NT2/D1 (cell line): Measurements from ENCODE around the gene ABR.

ENCODE experiments used
- SUZ12 ChIP-seq: IDR thresholded peaks from 2 replicates; pipeline ENCODE4 v1.6.1; 2011; ENCODE audit not compliant: insufficient read length, insufficient read depth; ENCODE audit errors: extremely low read depth
- YY1 ChIP-seq: IDR thresholded peaks from 2 replicates; pipeline ENCODE4 v1.6.1; 2011; ENCODE audit not compliant: insufficient read length, insufficient read depth
- ZNF274 ChIP-seq: IDR thresholded peaks from 2 replicates; pipeline ENCODE4 v1.6.1; 2011; ENCODE audit warnings: mild to moderate bottlenecking, low read depth, low read length

GRCh38 chr17:1123393-1123831 is 56.4 kb downstream of the ABR start:
- TF ChIP-seq YY1 (no peak), ZNF274 (no peak), SUZ12 (no peak)
